HepG2 (cell line): Measurements from ENCODE around the gene CREB3. TPM values are rescaled to one million over a fixed set of nuclear protein-coding genes. Genes with fewer than 3 reads are reported as not detected.

Experiments used
- ATF1 ChIP-seq: IDR thresholded peaks from 2 replicates; pipeline ENCODE4 v1.6.1; 2016; ENCODE audit warnings: mild to moderate bottlenecking, control low read depth
- FOXA1 ChIP-seq, 2 experiments: fragments of 450-650 bp in 1 of 2; sonication (generic) in 1 of 2; formaldehyde crosslinking in 1 of 2; IDR thresholded peaks; 2 replicates each; pipeline versions ENCODE4 v1.4.0 to v1.6.1; 2016 to 2020; ENCODE audit warnings: missing genetic modification reagents in 1 of 2
- HDAC2 ChIP-seq: sonication (generic); formaldehyde crosslinking; IDR thresholded peaks from 2 replicates; pipeline ENCODE4 v1.4.0; 2020; ENCODE audit warnings: missing genetic modification reagents
- IKZF1 ChIP-seq: fragments of 450-650 bp; IDR thresholded peaks from 2 replicates; pipeline ENCODE4 v1.7.1; 2016
- JUNB ChIP-seq: sonication (generic); formaldehyde crosslinking; IDR thresholded peaks from 2 replicates; pipeline ENCODE4 v1.8.0; 2022; ENCODE audit warnings: missing genetic modification reagents, mild to moderate bottlenecking, borderline replicate concordance
- MXD4 ChIP-seq: IDR thresholded peaks from 2 replicates; pipeline ENCODE4 v1.6.1; 2016; ENCODE audit warnings: mild to moderate bottlenecking, missing biosample characterization, missing genetic modification reagents
- TMF1 ChIP-seq: sonication (generic); formaldehyde crosslinking; IDR thresholded peaks from 2 replicates; pipeline ENCODE4 v1.8.1; 2022; ENCODE audit warnings: low read depth, missing genetic modification reagents
- ZFP41 ChIP-seq: sonication (generic); formaldehyde crosslinking; IDR thresholded peaks from 2 replicates; pipeline ENCODE4 v1.4.0; 2020; ENCODE audit warnings: mild to moderate bottlenecking, missing genetic modification reagents, borderline replicate concordance
- ZNF432 ChIP-seq: sonication (generic); formaldehyde crosslinking; IDR thresholded peaks from 2 replicates; pipeline ENCODE4 v1.5.0; 2020; ENCODE audit warnings: missing genetic modification reagents, mild to moderate bottlenecking, borderline replicate concordance
- ZNF446 ChIP-seq: sonication (generic); formaldehyde crosslinking; IDR thresholded peaks from 2 replicates; pipeline ENCODE4 v1.5.0; 2020; ENCODE audit warnings: mild to moderate bottlenecking, missing genetic modification reagents
- ZSCAN30 ChIP-seq: sonication (generic); formaldehyde crosslinking; IDR thresholded peaks from 2 replicates; pipeline ENCODE4 v1.5.0; 2020; ENCODE audit warnings: mild to moderate bottlenecking, missing genetic modification reagents
- polyA plus RNA-seq, 8 experiments: library from polyadenylated mRNA; depleted of rRNA in 3 of 8; stranded (reverse) in 7 of 8; unstranded in 1 of 8; fragments of >200 nt; fragmentation: Illumina TruSeq in 4 of 8; extraction: Trizol in 4 of 8; gene quantifications; 2 replicates each; pipeline versions ENCODE4 v1.2.1 to v1.2.3, GENCODE V29; 2011 to 2016; ENCODE audit warnings: low read depth in 4 of 8, missing spikeins in 1 of 8, mixed read lengths in 1 of 8; ENCODE audit not compliant: insufficient read depth in 1 of 8
- total RNA-seq, 5 experiments: library from RNA; depleted of rRNA; stranded (reverse); fragments of >200 nt; fragmentation: Illumina TruSeq; extraction: Trizol; gene quantifications; 2 replicates each; pipeline ENCODE4 v1.2.3, GENCODE V29; 2016; ENCODE audit warnings: low read depth in 1 of 5
- TF ChIP-seq, protein P1 (sequence below): conservative IDR thresholded peaks from 2 replicates; pipeline ENCODE4 v1.6.1; 2018; ENCODE audit warnings: missing genetic modification reagents
- TF ChIP-seq, protein P2 (sequence below): sonication (generic); formaldehyde crosslinking; IDR thresholded peaks from 2 replicates; pipeline ENCODE4 v1.4.0; 2020; ENCODE audit warnings: mild to moderate bottlenecking, missing genetic modification reagents
- TF ChIP-seq, protein P3 (sequence below): sonication (generic); formaldehyde crosslinking; conservative IDR thresholded peaks from 2 replicates; pipeline ENCODE4 v1.8.0; 2022; ENCODE audit warnings: low read depth, missing genetic modification reagents
- TF ChIP-seq, protein P4 (sequence below): sonication (generic); formaldehyde crosslinking; IDR thresholded peaks from 2 replicates; pipeline ENCODE4 v1.5.0; 2020; ENCODE audit warnings: missing genetic modification reagents
- TF ChIP-seq, protein P5 (sequence below): sonication (generic); formaldehyde crosslinking; IDR thresholded peaks from 2 replicates; pipeline ENCODE4 v1.8.0; 2022; ENCODE audit warnings: mild to moderate bottlenecking, missing genetic modification reagents
- TF ChIP-seq, protein P6 (sequence below): sonication (generic); formaldehyde crosslinking; IDR thresholded peaks from 2 replicates; pipeline ENCODE4 v1.5.0; 2020; ENCODE audit warnings: missing genetic modification reagents
- TF ChIP-seq, protein P7 (sequence below): sonication (generic); formaldehyde crosslinking; IDR thresholded peaks from 2 replicates; pipeline ENCODE4 v1.5.0; 2020; ENCODE audit warnings: mild to moderate bottlenecking, missing genetic modification reagents, borderline replicate concordance

The CREB3 gene
- total and polyA plus RNA-seq, 2 of the 13 experiments (the other 11 are each of a cell fraction or from before 2014, with no cell fraction given): 11.1 to 34.2 TPM

DNA sequence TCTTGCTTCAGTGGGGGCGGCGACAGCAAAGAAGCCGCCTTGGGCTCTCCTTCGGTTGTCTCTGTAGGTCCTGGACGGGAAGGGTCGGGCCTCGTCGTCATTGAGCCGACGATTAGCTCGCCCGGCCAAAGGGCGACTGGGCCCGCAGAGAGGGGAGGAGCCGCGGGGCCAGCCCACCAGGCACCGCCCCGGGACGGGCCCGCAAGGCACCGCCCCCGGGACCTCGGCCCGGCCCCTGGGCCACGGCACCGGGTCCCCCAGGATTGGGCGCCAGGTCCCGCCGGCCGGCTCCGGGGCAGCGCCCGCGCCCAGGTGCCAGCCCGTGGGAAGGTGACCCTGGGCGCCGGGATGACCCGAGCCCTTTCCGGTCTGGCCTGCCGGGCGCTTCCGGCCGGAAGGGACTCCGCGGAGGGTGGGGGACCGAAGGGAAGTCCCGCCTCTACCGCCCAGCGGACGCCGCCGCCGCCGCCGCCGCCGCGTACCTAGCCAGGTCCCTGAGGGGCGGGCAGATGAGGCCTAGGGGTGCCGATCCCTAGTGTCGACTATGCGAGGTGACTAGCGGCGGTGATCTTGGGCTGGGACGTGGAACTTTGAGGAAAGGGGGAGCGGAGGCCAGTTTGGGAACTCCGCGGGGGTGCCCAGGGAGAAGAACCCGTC, 16.5 kb downstream of the CREB3 start, which contains the start of the genes GBA2 and RGP1 (continued):
- TF ChIP-seq, protein P1, sequence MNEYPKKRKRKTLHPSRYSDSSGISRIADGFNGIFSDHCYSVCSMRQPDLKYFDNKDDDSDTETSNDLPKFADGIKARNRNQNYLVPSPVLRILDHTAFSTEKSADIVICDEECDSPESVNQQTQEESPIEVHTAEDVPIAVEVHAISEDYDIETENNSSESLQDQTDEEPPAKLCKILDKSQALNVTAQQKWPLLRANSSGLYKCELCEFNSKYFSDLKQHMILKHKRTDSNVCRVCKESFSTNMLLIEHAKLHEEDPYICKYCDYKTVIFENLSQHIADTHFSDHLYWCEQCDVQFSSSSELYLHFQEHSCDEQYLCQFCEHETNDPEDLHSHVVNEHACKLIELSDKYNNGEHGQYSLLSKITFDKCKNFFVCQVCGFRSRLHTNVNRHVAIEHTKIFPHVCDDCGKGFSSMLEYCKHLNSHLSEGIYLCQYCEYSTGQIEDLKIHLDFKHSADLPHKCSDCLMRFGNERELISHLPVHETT (CRISPR knock-in tag): peak; percentile 99
- TF ChIP-seq, protein P2, sequence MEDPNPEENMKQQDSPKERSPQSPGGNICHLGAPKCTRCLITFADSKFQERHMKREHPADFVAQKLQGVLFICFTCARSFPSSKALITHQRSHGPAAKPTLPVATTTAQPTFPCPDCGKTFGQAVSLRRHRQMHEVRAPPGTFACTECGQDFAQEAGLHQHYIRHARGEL (CRISPR knock-in tag): no peak
- TF ChIP-seq JUNB: no peak
- TF ChIP-seq MXD4: no peak
- TF ChIP-seq, protein P3, sequence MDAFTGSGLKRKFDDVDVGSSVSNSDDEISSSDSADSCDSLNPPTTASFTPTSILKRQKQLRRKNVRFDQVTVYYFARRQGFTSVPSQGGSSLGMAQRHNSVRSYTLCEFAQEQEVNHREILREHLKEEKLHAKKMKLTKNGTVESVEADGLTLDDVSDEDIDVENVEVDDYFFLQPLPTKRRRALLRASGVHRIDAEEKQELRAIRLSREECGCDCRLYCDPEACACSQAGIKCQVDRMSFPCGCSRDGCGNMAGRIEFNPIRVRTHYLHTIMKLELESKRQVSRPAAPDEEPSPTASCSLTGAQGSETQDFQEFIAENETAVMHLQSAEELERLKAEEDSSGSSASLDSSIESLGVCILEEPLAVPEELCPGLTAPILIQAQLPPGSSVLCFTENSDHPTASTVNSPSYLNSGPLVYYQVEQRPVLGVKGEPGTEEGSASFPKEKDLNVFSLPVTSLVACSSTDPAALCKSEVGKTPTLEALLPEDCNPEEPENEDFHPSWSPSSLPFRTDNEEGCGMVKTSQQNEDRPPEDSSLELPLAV (CRISPR knock-in tag): no peak
- 0 out of 2 replicates have a peak, but pooled peaks have one; percentile 54 for TF ChIP-seq TMF1
- TF ChIP-seq, protein P4, sequence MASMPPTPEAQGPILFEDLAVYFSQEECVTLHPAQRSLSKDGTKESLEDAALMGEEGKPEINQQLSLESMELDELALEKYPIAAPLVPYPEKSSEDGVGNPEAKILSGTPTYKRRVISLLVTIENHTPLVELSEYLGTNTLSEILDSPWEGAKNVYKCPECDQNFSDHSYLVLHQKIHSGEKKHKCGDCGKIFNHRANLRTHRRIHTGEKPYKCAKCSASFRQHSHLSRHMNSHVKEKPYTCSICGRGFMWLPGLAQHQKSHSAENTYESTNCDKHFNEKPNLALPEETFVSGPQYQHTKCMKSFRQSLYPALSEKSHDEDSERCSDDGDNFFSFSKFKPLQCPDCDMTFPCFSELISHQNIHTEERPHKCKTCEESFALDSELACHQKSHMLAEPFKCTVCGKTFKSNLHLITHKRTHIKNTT (CRISPR knock-in tag): no peak
- TF ChIP-seq, protein P5, sequence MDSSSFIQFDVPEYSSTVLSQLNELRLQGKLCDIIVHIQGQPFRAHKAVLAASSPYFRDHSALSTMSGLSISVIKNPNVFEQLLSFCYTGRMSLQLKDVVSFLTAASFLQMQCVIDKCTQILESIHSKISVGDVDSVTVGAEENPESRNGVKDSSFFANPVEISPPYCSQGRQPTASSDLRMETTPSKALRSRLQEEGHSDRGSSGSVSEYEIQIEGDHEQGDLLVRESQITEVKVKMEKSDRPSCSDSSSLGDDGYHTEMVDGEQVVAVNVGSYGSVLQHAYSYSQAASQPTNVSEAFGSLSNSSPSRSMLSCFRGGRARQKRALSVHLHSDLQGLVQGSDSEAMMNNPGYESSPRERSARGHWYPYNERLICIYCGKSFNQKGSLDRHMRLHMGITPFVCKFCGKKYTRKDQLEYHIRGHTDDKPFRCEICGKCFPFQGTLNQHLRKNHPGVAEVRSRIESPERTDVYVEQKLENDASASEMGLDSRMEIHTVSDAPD (CRISPR knock-in tag): no peak; the same call in 1 of the 2 replicates
- no peak for TF ChIP-seq ZFP41 (CRISPR knock-in tag)
- TF ChIP-seq FOXA1 (IDR thresholded peaks at IDR 0.05): no peak
- no peak for TF ChIP-seq FOXA1 (CRISPR knock-in tag; IDR thresholded peaks at IDR 0.05)
- no peak for TF ChIP-seq ATF1 (CRISPR knock-in tag)
- no peak; the same call in 1 of the 2 replicates for TF ChIP-seq ZNF446 (CRISPR knock-in tag)
- TF ChIP-seq, protein P6, sequence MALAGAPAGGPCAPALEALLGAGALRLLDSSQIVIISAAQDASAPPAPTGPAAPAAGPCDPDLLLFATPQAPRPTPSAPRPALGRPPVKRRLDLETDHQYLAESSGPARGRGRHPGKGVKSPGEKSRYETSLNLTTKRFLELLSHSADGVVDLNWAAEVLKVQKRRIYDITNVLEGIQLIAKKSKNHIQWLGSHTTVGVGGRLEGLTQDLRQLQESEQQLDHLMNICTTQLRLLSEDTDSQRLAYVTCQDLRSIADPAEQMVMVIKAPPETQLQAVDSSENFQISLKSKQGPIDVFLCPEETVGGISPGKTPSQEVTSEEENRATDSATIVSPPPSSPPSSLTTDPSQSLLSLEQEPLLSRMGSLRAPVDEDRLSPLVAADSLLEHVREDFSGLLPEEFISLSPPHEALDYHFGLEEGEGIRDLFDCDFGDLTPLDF: no peak
- TF ChIP-seq ZSCAN30 (CRISPR knock-in tag): no peak
- no peak for TF ChIP-seq ZNF432
- TF ChIP-seq IKZF1: no peak
- TF ChIP-seq HDAC2 (CRISPR knock-in tag): peak; percentile 31; the same call in 1 of the 2 replicates
- TF ChIP-seq, protein P7, sequence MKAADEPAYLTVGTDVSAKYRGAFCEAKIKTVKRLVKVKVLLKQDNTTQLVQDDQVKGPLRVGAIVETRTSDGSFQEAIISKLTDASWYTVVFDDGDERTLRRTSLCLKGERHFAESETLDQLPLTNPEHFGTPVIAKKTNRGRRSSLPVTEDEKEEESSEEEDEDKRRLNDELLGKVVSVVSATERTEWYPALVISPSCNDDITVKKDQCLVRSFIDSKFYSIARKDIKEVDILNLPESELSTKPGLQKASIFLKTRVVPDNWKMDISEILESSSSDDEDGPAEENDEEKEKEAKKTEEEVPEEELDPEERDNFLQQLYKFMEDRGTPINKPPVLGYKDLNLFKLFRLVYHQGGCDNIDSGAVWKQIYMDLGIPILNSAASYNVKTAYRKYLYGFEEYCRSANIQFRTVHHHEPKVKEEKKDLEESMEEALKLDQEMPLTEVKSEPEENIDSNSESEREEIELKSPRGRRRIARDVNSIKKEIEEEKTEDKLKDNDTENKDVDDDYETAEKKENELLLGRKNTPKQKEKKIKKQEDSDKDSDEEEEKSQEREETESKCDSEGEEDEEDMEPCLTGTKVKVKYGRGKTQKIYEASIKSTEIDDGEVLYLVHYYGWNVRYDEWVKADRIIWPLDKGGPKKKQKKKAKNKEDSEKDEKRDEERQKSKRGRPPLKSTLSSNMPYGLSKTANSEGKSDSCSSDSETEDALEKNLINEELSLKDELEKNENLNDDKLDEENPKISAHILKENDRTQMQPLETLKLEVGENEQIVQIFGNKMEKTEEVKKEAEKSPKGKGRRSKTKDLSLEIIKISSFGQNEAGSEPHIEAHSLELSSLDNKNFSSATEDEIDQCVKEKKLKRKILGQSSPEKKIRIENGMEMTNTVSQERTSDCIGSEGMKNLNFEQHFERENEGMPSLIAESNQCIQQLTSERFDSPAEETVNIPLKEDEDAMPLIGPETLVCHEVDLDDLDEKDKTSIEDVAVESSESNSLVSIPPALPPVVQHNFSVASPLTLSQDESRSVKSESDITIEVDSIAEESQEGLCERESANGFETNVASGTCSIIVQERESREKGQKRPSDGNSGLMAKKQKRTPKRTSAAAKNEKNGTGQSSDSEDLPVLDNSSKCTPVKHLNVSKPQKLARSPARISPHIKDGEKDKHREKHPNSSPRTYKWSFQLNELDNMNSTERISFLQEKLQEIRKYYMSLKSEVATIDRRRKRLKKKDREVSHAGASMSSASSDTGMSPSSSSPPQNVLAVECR: peak; percentile 87
